HepG2 (cell line): ENCODE data around the gene SIVA1. TPM values are rescaled to one million over a fixed set of nuclear protein-coding genes. Genes with fewer than 3 reads are reported as not detected.

ENCODE experiments used
- CENPT ChIP-seq: sonication (generic); formaldehyde crosslinking; IDR thresholded peaks from 2 replicates; pipeline ENCODE4 v1.8.0; 2022; ENCODE audit warnings: low read depth, mild to moderate bottlenecking, moderate library complexity, missing genetic modification reagents
- GABPA ChIP-seq, 2 experiments: IDR thresholded peaks; 2 replicates each; pipeline ENCODE4 v1.6.1; 2011 to 2016; ENCODE audit warnings: low read depth in 2 of 2, low read length in 1 of 2, missing biosample characterization in 1 of 2, missing genetic modification characterization in 1 of 2
- GRHL1 ChIP-seq: sonication (generic); formaldehyde crosslinking; conservative IDR thresholded peaks from 2 replicates; pipeline ENCODE4 v1.8.0; 2022; ENCODE audit warnings: missing genetic modification reagents
- GTF3A ChIP-seq: sonication (generic); formaldehyde crosslinking; conservative IDR thresholded peaks from 2 replicates; pipeline ENCODE4 v1.4.0; 2020; ENCODE audit warnings: mild to moderate bottlenecking, missing genetic modification reagents
- KLF9 ChIP-seq: IDR thresholded peaks from 2 replicates; pipeline ENCODE4 v1.6.1; 2016; ENCODE audit warnings: low read depth
- MBNL3 ChIP-seq: fragments of 250-450 bp; sonication (Bioruptor Pico); conservative IDR thresholded peaks from 2 replicates; pipeline ENCODE4 v1.8.0; 2022; ENCODE audit warnings: mild to moderate bottlenecking, inconsistent platforms
- MTA3 ChIP-seq: sonication (generic); formaldehyde crosslinking; IDR thresholded peaks from 2 replicates; pipeline ENCODE4 v1.4.0; 2020; ENCODE audit warnings: missing genetic modification reagents
- NONO ChIP-seq, 2 experiments: fragments of 450-650 bp in 1 of 2; sonication (generic) in 1 of 2; formaldehyde crosslinking in 1 of 2; IDR thresholded peaks in 1 of 2; conservative IDR thresholded peaks in 1 of 2; 2 replicates each; pipeline versions ENCODE4 v1.6.1 to v1.8.0; 2017 to 2022; ENCODE audit warnings: mild to moderate bottlenecking in 1 of 2, missing genetic modification reagents in 1 of 2, moderate library complexity in 1 of 2
- NR2F2 ChIP-seq: IDR thresholded peaks from 2 replicates; pipeline ENCODE4 v1.6.1; 2012; ENCODE audit warnings: low read depth, inconsistent platforms, borderline replicate concordance
- POLR2AphosphoS5 ChIP-seq: IDR thresholded peaks from 2 replicates; pipeline ENCODE4 v1.6.1; 2012; ENCODE audit warnings: low read depth, low read length
- RFX3 ChIP-seq: IDR thresholded peaks from 2 replicates; pipeline ENCODE4 v1.6.1; 2016; ENCODE audit warnings: missing biosample characterization, missing genetic modification reagents
- SNAPC2 ChIP-seq: sonication (generic); formaldehyde crosslinking; IDR thresholded peaks from 2 replicates; pipeline ENCODE4 v1.8.1; 2022; ENCODE audit warnings: mild to moderate bottlenecking, missing genetic modification reagents
- TCF7L2 ChIP-seq: IDR thresholded peaks from 2 replicates; pipeline ENCODE4 v1.6.1; 2011; ENCODE audit warnings: mild to moderate bottlenecking, low read depth, low read length, moderate library complexity
- ZFP36 ChIP-seq: fragments of 150-350 bp; IDR thresholded peaks from 2 replicates; pipeline ENCODE4 v1.6.1; 2018; ENCODE audit warnings: borderline replicate concordance, low read length, low read depth; ENCODE audit not compliant: partially characterized antibody
- ZFP37 ChIP-seq: sonication (generic); formaldehyde crosslinking; IDR thresholded peaks from 2 replicates; pipeline ENCODE4 v1.4.0; 2020; ENCODE audit warnings: missing genetic modification reagents, borderline replicate concordance
- ZNF121 ChIP-seq: sonication (generic); formaldehyde crosslinking; IDR thresholded peaks from 2 replicates; pipeline ENCODE4 v1.5.0; 2020; ENCODE audit warnings: mild to moderate bottlenecking, missing genetic modification reagents
- ZNF282 ChIP-seq: fragments of 450-650 bp; IDR thresholded peaks from 2 replicates; pipeline ENCODE4 v1.6.1; 2018; ENCODE audit not compliant: partially characterized antibody
- ZNF496 ChIP-seq: sonication (generic); formaldehyde crosslinking; IDR thresholded peaks from 2 replicates; pipeline ENCODE4 v1.8.1; 2023; ENCODE audit warnings: mild to moderate bottlenecking, moderate library complexity, missing genetic modification reagents; ENCODE audit not compliant: insufficient replicate concordance
- ZNF557 ChIP-seq: sonication (generic); formaldehyde crosslinking; IDR thresholded peaks from 2 replicates; pipeline ENCODE4 v1.4.0; 2020; ENCODE audit warnings: missing genetic modification reagents
- ZNF570 ChIP-seq: sonication (generic); formaldehyde crosslinking; IDR thresholded peaks from 2 replicates; pipeline ENCODE4 v1.4.0; 2020; ENCODE audit warnings: mild to moderate bottlenecking, missing genetic modification reagents, borderline replicate concordance
- ZNF597 ChIP-seq: sonication (generic); formaldehyde crosslinking; IDR thresholded peaks from 2 replicates; pipeline ENCODE4 v1.5.0; 2020; ENCODE audit warnings: missing genetic modification reagents
- polyA plus RNA-seq, 8 experiments: library from polyadenylated mRNA; depleted of rRNA in 3 of 8; stranded (reverse) in 7 of 8; unstranded in 1 of 8; fragments of >200 nt; fragmentation: Illumina TruSeq in 4 of 8; extraction: Trizol in 4 of 8; gene quantifications; 2 replicates each; pipeline versions ENCODE4 v1.2.1 to v1.2.3, GENCODE V29; 2011 to 2016; ENCODE audit warnings: low read depth in 4 of 8, missing spikeins in 1 of 8, mixed read lengths in 1 of 8; ENCODE audit not compliant: insufficient read depth in 1 of 8
- total RNA-seq, 5 experiments: library from RNA; depleted of rRNA; stranded (reverse); fragments of >200 nt; fragmentation: Illumina TruSeq; extraction: Trizol; gene quantifications; 2 replicates each; pipeline ENCODE4 v1.2.3, GENCODE V29; 2016; ENCODE audit warnings: low read depth in 1 of 5
- TF ChIP-seq, protein P1 (sequence below): sonication (generic); formaldehyde crosslinking; IDR thresholded peaks from 2 replicates; pipeline ENCODE4 v1.8.1; 2023; ENCODE audit warnings: mild to moderate bottlenecking, moderate library complexity, missing genetic modification reagents
- TF ChIP-seq, protein P2 (sequence below): sonication (generic); formaldehyde crosslinking; IDR thresholded peaks from 2 replicates; pipeline ENCODE4 v1.4.0; 2020; ENCODE audit warnings: missing genetic modification reagents

SIVA1 gene
- total and polyA plus RNA-seq, 2 of the 13 experiments (the other 11 are each of a cell fraction or from before 2014, with no cell fraction given): 123 to 186 TPM

DNA sequence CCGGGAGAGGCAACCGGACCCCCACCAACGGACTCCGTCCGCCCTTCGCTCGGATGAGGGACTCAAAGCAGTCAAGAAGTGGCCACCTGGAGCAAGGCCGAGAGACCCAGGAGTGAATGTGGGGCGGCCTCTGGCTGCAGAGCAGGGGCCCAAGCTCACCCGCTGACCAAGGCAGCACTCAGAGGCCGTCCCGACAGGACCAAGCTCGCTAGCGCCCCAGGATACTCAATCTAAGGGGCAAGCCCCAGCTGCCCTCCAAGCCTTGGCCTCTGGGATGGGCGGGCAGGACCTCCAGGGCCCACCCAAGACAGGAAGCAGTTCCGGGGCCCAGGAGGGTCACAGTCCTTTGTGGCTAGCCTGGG is 41.7 kb downstream of the SIVA1 start (continued):
- TF ChIP-seq, protein P1, sequence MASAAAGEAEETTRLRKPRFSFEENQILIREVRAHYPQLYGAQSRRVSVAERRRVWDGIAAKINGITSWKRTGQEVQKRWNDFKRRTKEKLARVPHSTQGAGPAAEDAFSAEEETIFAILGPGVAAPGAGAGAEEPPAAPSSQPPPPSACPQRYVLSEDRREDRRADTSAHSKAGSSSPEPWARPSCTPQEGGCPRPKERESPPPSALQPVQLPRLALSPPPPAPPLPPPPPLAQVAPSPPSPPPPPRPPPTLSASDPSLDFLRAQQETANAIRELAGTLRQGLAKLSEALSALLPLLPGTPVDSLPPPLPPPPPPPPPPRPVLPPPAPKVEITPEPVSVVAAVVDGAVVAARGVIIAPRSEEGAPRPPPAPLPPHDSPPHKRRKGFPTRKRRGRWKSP: no peak
- TF ChIP-seq MTA3 (CRISPR knock-in tag) (no peak), ZNF496 (no peak), ZNF557 (CRISPR knock-in tag) (no peak), POLR2AphosphoS5 (no peak), GRHL1 (CRISPR knock-in tag) (no peak), ZNF121 (CRISPR knock-in tag) (no peak), SNAPC2 (CRISPR knock-in tag) (no peak), NONO (IDR thresholded peaks at IDR 0.05) (no peak), NONO (CRISPR knock-in tag; conservative IDR thresholded peaks at IDR 0.05) (0 out of 2 replicates have a peak, but pooled peaks have one; percentile 20), MBNL3 (CRISPR knock-in tag) (no peak), ZFP36 (no peak), ZFP37 (CRISPR knock-in tag) (no peak), GTF3A (CRISPR knock-in tag) (no peak), RFX3 (no peak), ZNF570 (CRISPR knock-in tag) (no peak), ZNF282 (no peak), ZNF597 (no peak), KLF9 (CRISPR knock-in tag) (no peak), GABPA (IDR thresholded peaks at IDR 0.05; ENCODE audit: low read depth, low read length) (no peak), GABPA (CRISPR knock-in tag; IDR thresholded peaks at IDR 0.05; ENCODE audit: low read depth) (peak; percentile 49; the same call in 1 of the 2 replicates), TCF7L2 (no peak), CENPT (CRISPR knock-in tag) (no peak), NR2F2 (no peak)
- TF ChIP-seq, protein P2, sequence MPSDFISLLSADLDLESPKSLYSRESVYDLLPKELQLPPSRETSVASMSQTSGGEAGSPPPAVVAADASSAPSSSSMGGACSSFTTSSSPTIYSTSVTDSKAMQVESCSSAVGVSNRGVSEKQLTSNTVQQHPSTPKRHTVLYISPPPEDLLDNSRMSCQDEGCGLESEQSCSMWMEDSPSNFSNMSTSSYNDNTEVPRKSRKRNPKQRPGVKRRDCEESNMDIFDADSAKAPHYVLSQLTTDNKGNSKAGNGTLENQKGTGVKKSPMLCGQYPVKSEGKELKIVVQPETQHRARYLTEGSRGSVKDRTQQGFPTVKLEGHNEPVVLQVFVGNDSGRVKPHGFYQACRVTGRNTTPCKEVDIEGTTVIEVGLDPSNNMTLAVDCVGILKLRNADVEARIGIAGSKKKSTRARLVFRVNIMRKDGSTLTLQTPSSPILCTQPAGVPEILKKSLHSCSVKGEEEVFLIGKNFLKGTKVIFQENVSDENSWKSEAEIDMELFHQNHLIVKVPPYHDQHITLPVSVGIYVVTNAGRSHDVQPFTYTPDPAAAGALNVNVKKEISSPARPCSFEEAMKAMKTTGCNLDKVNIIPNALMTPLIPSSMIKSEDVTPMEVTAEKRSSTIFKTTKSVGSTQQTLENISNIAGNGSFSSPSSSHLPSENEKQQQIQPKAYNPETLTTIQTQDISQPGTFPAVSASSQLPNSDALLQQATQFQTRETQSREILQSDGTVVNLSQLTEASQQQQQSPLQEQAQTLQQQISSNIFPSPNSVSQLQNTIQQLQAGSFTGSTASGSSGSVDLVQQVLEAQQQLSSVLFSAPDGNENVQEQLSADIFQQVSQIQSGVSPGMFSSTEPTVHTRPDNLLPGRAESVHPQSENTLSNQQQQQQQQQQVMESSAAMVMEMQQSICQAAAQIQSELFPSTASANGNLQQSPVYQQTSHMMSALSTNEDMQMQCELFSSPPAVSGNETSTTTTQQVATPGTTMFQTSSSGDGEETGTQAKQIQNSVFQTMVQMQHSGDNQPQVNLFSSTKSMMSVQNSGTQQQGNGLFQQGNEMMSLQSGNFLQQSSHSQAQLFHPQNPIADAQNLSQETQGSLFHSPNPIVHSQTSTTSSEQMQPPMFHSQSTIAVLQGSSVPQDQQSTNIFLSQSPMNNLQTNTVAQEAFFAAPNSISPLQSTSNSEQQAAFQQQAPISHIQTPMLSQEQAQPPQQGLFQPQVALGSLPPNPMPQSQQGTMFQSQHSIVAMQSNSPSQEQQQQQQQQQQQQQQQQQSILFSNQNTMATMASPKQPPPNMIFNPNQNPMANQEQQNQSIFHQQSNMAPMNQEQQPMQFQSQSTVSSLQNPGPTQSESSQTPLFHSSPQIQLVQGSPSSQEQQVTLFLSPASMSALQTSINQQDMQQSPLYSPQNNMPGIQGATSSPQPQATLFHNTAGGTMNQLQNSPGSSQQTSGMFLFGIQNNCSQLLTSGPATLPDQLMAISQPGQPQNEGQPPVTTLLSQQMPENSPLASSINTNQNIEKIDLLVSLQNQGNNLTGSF (CRISPR knock-in tag): no peak
